Fibroblast of the aortic adventitia (primary cell): ENCODE measurements around the gene SPOUT1. TPM values are rescaled to one million over a fixed set of nuclear protein-coding genes. Genes with fewer than 3 reads are reported as not detected.

ENCODE experiments used
- DNase-seq: peaks from one replicate; pipeline ENCODE4 v3.0.0-alpha.2; 2010; ENCODE audit warnings: low read depth
- H3K4me3 ChIP-seq: 2 replicates; pipeline ENCODE4 v1.5.1; 2011; ENCODE audit warnings: low read depth, mild to moderate bottlenecking, control low read depth, low read length, moderate library complexity
- total RNA-seq: library from RNA; depleted of rRNA; stranded (reverse); fragments of >200 nt; gene quantifications from 2 replicates; pipeline ENCODE4 v1.2.3, GENCODE V29; 2012; ENCODE audit warnings: low replicate concordance
- TF ChIP-seq, protein P1 (sequence below): IDR thresholded peaks from 2 replicates; pipeline ENCODE4 v1.5.1; 2011; ENCODE audit warnings: mild to moderate bottlenecking, low read length, control low read depth, inconsistent platforms; ENCODE audit not compliant: insufficient read depth

Gene SPOUT1
- total RNA-seq, 1 donor, result 14.9 TPM

DNA sequence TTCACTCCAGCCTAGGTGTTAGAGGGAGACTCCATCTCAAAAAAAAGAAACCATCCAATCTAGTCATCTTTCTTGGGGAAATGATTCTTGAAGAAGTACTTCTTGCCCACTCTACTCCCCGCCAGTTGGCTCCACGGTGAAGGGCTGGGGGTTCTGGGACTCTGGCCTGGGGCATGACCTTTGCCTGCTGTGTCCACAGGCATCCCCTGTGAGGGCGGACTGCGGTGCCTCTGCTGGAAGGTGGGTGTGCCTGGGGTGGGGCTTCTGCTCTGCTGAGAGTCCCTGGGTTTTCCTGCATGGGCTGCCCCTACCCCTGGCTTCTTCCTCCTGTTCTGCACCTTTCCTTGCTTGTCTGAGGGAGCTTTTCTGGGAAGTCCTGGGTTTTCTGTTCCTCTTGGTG is 39.1 kb downstream of the SPOUT1 start:
- TF ChIP-seq, protein P1, sequence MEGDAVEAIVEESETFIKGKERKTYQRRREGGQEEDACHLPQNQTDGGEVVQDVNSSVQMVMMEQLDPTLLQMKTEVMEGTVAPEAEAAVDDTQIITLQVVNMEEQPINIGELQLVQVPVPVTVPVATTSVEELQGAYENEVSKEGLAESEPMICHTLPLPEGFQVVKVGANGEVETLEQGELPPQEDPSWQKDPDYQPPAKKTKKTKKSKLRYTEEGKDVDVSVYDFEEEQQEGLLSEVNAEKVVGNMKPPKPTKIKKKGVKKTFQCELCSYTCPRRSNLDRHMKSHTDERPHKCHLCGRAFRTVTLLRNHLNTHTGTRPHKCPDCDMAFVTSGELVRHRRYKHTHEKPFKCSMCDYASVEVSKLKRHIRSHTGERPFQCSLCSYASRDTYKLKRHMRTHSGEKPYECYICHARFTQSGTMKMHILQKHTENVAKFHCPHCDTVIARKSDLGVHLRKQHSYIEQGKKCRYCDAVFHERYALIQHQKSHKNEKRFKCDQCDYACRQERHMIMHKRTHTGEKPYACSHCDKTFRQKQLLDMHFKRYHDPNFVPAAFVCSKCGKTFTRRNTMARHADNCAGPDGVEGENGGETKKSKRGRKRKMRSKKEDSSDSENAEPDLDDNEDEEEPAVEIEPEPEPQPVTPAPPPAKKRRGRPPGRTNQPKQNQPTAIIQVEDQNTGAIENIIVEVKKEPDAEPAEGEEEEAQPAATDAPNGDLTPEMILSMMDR, result no peak
- DNase-seq, result no peak
- no peak overlapping the region for H3K4me3 ChIP-seq

DNA sequence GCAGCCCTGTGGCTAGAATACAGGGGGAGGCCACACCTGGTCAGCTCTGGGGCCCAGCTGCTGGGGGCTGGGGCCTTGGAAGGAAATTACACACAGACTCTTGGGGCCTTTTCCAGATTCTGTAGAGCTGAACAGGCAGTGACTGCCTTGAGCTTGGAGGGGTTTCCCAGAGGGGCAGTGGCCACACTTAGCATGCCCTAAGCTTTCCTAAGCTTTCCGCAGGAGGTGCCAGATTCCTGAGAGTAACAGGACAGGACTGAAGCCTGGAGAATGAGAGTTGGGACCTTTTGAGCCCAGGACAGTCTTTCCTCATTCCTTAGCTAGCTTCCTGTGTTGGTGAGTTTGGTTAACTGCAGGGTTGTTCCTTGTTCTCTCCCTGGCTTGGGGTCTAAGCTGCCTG is 41.1 kb downstream of the SPOUT1 start:
- TF ChIP-seq, protein P1, result no peak
- peak overlapping the region; percentile 99 for H3K4me3 ChIP-seq
- DNase-seq, result no peak

DNA sequence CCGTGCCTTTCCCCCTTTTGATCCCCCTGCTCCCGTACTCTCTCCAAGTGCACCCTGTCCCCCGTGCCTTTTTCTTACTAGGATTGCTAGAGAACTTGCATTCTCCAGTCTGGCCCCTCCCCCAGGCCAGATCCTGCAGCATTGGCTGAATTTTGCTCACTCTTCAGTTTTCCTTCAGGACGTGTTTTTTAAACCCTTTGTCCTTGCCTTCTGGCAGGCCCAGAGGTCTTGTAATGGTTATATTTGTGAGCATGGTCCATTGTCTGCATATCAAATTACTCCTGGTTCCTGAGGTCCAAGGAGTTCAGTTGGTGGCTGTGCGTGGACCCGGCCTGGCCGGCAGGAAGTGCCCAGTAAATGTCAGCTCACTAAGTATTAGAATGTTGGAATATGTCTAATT is 41.9 kb downstream of the SPOUT1 start:
- H3K4me3 ChIP-seq, result peak overlapping the region; percentile 99
- DNase-seq, result peak; percentile 19
- TF ChIP-seq, protein P1, result no peak

DNA sequence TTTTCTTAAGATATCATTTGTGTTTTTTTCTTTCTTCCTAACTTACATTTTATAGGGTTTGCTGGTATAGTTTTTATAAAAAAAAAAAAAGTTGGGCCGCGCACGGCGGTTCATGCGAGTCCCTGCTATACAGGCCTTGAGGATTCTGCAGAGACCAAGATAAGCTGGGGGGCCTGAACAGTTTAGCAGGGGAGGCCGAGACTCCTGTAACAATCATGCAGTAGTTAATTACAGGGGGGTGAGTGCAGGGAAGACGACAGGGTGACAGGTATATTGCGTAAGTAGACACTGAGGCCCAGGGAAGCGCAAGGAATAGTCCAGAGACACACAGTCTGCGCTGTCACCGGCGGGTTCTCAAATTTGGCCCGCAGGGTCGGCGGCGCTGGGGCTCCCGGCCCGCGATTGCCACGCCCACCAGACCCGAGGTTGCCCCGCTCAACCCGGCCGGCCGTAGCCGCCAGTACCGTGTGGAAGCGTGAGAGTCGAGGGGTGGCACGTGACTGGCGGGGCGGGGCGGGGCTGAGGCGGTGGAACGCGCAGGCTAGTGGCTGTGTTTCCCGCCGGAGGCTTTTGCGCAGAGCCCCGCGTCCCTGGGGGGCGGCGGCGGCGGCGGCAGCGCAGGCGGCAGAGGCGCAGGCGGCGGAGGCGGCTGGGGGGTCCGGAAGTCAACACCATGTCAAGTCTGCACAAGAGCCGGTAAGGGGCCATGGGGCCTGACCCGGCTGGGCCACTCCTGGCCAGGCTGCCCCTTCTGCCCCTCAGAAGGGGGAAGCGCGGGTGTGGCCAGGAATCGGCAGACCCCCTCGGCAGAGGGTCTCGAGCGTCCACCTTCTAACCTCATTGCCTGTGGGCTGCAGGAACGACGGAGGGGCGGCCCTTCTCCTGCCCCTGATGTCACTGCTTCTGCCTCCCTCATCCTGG is 42.7 kb downstream of the SPOUT1 start, which contains the start of gene TBC1D13:
TBC1D13 (plus strand) TSS at position 573 of the 921 bp plus-strand sequence; CDS start at position 674, 101 bp downstream.
- TF ChIP-seq, protein P1, result no peak
- peak; percentile 78 for DNase-seq
- peak within 1 kb of the TSS; percentile 99 for H3K4me3 ChIP-seq

DNA sequence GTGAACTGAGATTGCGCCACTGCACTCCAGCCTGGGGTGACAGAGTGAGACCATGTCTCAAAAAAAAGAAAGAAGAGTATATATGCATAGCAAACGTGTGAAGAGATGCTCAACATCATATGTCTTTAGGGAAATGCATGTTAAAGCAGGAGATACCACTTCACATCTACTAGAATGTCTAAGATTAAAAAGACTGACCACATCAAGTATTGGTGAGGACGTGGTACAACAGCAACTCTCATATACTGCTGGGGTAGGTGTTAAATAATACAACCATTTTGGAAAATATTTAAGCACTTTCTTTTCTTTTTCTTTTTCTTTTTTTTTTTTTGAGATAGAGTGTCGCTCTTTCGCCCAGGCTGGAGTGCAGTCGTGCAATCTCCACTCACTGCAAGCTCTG is 44.2 kb downstream of the SPOUT1 start:
- no peak overlapping the region for H3K4me3 ChIP-seq
- TF ChIP-seq, protein P1, result no peak
- DNase-seq, result no peak

DNA sequence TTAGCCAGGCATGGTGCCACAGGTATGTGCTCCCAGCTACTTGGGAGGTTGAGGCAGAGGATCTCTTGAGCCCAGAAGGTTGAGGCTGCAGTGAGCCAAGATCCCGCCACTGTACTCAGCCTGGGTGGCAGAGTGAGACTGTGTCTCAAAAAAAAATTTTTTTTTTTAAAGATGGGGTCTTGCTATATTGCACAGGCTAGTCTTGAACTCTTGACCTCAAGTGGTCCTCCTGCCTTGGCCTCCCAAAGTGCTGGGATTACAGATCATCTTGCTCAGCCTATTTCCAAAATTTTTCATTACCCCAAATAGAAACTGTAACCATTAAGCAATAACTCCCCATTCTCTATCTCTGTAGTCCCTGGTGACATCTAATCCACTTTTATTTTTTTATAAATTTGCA is 46.9 kb downstream of the SPOUT1 start:
- TF ChIP-seq, protein P1, result no peak
- H3K4me3 ChIP-seq, result no peak overlapping the region
- DNase-seq, result no peak
